HG02798 (cell line): Measurements from ENCODE around the gene ILK.

Source experiments
- ATAC-seq: cut with Tn5 transposase; IDR thresholded peaks from one replicate; pipeline ENCODE4 v1.9.1; 2021; ENCODE audit warnings: mild to moderate bottlenecking; ENCODE audit not compliant: unreplicated experiment, poor library complexity

Gene ILK

DNA sequence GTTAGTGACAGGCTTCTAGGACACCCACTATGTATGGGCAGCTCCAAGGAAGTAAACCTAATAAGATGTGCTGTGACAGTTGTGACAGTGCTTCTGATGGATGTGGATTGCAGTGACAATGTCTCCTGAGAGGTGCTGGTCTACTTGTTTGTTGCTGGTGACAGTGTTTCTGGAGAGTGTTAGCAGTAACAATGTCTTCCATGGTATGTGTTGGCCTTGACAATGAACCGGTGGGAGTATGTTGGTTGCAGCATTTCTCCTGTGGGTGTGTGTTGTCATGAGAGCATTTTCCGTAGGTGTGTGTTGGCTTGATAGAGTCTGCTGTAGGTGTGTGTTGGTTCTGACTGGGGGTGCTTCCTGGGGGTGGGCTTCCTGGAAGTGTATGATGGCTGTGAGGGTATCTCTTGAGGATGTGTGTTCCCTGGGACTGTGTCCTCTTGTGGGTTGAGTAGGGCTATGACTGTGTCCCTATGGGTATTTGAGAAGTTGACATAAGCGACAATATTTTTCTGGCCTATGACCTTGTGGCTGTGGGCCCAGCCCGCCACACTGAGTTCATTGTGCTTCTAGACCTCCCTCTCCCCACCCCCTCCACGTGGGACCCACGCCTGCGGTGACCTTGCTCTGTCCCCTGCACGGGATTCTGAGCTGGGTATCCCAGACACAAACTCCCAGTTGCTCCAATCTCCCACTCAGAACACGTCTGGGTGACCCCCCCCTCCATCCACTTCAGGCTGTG, 50.9 kb downstream of the ILK start:
- ATAC-seq, result no peak

GRCh38 chr11:6655020-6655789, 51.6 kb downstream of the ILK start:
- no peak for ATAC-seq

GRCh38 chr11:6655790-6656583, 52.4 kb downstream of the ILK start, which contains the start of gene DCHS1:
DCHS1 (minus strand) TSS chr11:6655809; CDS start chr11:6641613, 14,196 bp downstream.
- ATAC-seq, result no peak

DNA sequence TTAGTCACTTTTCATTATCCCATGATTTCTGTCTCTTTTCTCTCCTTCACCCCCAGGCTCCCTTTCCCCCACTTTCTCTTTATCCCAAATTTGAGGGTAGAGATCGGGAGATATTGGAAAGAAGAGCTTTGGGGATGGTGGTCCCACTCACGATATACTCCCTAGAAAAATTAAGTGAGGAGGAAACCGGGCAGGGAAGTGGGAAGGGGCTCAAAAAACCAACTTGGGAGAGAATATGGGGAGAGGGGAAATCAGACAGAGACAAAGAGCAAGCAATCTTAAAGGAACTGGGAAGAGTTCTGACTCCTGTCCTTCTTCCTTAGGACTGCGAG, 53.0 kb downstream of the ILK start:
- no peak for ATAC-seq

GRCh38 chr11:6656936-6657335, 53.4 kb downstream of the ILK start:
- ATAC-seq, result no peak

DNA sequence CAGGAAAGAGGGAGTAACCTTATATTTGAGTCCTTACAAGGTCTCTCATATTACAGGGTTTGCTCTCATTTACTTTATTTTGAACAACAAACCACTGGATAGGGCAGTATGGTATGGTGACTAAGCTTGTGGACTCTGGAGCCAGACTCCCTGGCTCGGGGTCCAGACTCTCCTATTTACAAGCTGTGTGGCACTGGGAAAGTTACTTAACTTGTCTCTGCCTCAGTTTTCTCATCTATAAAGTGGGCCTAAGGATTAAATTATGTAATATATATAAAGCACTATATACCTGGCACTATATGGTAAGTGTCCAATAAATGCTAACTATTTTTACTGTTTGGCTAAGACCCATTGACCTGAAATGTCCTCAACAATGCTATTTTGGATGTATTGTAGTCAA, 53.8 kb downstream of the ILK start:
- ATAC-seq, result no peak

GRCh38 chr11:6658647-6659046, 55.1 kb downstream of the ILK start:
- no peak for ATAC-seq
